ENCODE measurements around the gene NKX1-1. TPM values are rescaled to one million over a fixed set of nuclear protein-coding genes. Genes with fewer than 3 reads are reported as not detected.

The NKX1-1 gene
- total RNA-seq, 3 donors from 2014 or later = not detected

DNA sequence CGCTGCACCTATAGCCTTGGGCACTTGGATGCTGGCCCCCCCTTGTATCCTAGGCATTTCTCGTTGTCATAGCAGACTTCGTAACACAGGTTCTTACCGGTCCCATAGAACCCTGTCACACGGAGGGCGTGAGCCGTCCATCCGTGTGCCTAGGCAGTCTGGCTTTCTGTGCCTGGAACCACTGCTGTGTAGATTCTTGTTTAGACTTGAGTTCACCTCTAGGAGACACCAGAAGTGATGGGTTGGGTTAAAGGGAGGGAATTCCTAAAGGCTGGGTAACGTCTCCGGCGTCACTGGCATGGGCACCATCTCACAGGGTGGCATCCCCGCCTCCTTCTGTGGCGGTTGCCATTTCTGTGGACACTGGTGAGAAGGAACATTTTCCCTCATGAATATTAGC, 13.5 kb upstream of the NKX1-1 start:
- intact Hi-C loops (cut with DNase I; ENCODE audit: low total_unique reads) = no loop called here
- Histone ChIP-seq H3K4me1 (no peaks in the 10 kb centered on the region), H3K36me3 (no peaks in the 10 kb centered on the region), H3K27me3 (peaks cover 0 to 63% of the 10 kb centered on the region in 2 donors), H3K4me3 (no peak overlapping the region), H3K9me3 (peaks cover 0 to 3% of the 10 kb centered on the region in 2 donors), H3K27ac (no peak overlapping the region)
- TF ChIP-seq POLR2AphosphoS5 (IDR thresholded peaks at IDR 0.05) = no peak
- no peak for TF ChIP-seq POLR2A (IDR thresholded peaks at IDR 0.05)
- TF ChIP-seq, protein P1, sequence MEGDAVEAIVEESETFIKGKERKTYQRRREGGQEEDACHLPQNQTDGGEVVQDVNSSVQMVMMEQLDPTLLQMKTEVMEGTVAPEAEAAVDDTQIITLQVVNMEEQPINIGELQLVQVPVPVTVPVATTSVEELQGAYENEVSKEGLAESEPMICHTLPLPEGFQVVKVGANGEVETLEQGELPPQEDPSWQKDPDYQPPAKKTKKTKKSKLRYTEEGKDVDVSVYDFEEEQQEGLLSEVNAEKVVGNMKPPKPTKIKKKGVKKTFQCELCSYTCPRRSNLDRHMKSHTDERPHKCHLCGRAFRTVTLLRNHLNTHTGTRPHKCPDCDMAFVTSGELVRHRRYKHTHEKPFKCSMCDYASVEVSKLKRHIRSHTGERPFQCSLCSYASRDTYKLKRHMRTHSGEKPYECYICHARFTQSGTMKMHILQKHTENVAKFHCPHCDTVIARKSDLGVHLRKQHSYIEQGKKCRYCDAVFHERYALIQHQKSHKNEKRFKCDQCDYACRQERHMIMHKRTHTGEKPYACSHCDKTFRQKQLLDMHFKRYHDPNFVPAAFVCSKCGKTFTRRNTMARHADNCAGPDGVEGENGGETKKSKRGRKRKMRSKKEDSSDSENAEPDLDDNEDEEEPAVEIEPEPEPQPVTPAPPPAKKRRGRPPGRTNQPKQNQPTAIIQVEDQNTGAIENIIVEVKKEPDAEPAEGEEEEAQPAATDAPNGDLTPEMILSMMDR (IDR thresholded peaks at IDR 0.05) = no peak
- DNase-seq (ENCODE audit: low spot score in 2 of 2) = no peak

DNA sequence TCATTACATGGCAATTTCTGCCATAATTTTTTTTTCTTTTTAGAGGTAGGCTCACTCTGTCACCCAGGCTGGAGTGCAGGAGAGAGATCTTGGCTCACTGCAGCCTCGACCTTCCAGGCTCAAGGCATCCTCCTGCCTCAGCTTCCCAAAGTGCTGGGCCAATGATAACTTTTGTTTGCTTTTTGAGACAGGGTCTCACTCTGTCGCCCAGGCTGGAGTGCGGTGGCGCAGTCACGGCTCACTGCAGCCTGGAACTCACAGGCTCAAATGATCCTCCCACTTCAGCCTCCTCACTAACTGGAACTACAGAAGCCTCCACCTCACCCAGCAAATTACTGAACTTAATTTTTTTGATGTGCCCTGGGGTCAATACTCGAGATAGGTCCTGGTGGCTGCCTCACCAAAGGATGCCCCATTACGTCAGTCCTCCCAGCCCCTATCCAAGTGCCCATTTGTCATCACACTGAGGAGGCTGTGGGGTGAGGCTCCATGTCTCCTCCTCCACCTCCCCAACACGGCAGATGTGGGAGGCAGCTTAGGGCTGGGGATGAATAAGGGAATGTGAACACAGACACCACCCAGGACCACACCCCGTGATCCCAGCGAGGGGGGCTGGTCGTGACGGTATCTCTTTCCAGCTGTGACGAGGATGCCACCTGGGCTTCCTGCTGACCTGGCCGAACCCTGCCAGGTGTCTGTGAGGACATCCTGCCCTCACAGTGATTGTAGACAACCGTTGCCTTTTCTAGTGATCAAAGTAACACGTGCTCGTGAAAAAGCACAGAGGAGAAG, 12.4 kb upstream of the NKX1-1 start:
- intact Hi-C loops (cut with DNase I; ENCODE audit: low total_unique reads) = no loop called here
- no peak overlapping the region for H3K4me3 ChIP-seq
- peaks cover 0 to 69% of the 10 kb centered on the region in 2 donors for H3K27me3 ChIP-seq
- peak in 1 of 2 donors; percentile 37 for DNase-seq (ENCODE audit: low spot score in 2 of 2)
- peaks cover 0 to under 1% of the 10 kb centered on the region in 2 donors for H3K9me3 ChIP-seq
- H3K27ac ChIP-seq = no peak overlapping the region
- TF ChIP-seq, protein P1 (IDR thresholded peaks at IDR 0.05) = no peak
- no peak for TF ChIP-seq POLR2AphosphoS5 (IDR thresholded peaks at IDR 0.05)
- no peak for TF ChIP-seq POLR2A (IDR thresholded peaks at IDR 0.05)
- H3K36me3 ChIP-seq = no peaks in the 10 kb centered on the region
- H3K4me1 ChIP-seq = no peaks in the 10 kb centered on the region

DNA sequence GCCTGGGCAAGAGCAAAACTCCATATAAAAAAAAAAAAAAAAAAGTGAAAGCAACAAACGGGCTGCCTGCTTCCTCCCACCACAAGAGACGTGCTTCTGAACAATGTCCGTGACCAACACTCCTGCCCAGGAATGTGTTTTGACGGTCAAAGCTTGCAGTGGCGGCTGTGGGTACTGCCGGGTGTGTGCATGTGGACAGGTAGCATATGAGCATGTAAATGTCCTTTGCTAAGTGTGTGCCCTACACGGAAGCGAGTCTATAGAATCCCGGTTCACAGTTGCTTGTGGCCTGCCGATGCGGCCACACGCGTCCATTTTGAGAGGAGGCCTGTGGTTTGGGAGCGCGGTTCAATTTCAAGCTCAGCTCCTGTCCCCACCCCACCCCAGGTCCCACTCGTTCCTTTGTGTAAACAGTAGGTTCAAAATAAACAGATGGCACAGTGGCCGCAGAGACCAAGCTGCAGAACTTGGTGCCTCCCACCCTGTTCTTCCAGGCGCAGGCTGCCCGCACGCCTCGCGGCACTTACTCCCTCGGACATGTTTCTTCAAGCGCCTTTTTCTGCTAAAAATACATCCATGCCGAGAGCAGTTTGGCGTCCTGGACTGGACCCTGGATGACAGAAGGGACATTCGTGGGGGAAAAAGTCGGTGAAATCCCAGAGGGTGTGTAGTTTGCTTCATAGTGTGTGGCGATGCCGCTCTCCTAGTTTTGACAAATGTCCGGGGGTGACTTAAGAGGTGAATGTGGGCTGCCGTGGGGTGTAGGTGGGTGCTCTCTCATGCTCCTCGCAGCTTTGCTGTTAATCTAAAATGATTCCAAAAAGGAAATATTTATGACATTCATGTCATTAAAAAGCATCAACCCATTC, 11.5 kb upstream of the NKX1-1 start:
- Histone ChIP-seq H3K27me3 (peaks cover 0 to 77% of the 10 kb centered on the region in 2 donors), H3K4me1 (no peaks in the 10 kb centered on the region), H3K36me3 (no peaks in the 10 kb centered on the region), H3K27ac (no peak overlapping the region), H3K9me3 (no peaks in the 10 kb centered on the region), H3K4me3 (no peak overlapping the region)
- intact Hi-C loops (cut with DNase I; ENCODE audit: low total_unique reads) = no loop called here
- TF ChIP-seq, protein P1 (IDR thresholded peaks at IDR 0.05) = no peak
- no peak for TF ChIP-seq POLR2A (IDR thresholded peaks at IDR 0.05)
- no peak for TF ChIP-seq POLR2AphosphoS5 (IDR thresholded peaks at IDR 0.05)
- peak in 1 of 2 donors; percentile 40 for DNase-seq (ENCODE audit: low spot score in 2 of 2)

DNA sequence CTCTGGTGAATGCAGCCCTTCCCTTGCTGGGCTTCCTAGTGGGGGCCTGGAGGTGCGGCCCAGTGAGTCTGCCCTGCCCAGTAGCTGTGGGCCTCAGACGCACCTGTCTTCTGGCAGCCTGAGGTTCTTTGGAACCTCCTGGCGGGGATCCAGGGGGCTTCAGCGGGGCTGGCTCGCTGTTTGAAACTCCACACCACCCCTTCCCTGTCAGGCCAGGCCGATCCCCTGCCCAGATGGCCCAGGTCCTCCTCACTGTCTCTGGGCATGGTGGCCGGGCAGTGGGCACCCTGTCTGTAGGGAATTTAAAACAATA, 10.7 kb upstream of the NKX1-1 start:
- Histone ChIP-seq H3K27ac (no peak overlapping the region), H3K36me3 (no peaks in the 10 kb centered on the region), H3K4me3 (no peak overlapping the region), H3K9me3 (no peaks in the 10 kb centered on the region), H3K27me3 (peaks cover 0 to 77% of the 10 kb centered on the region in 2 donors), H3K4me1 (no peaks in the 10 kb centered on the region)
- intact Hi-C loops (cut with DNase I; ENCODE audit: low total_unique reads) = no loop called here
- peak in 1 of 2 donors; percentile 34 for DNase-seq (ENCODE audit: low spot score in 2 of 2)
- TF ChIP-seq POLR2AphosphoS5 (IDR thresholded peaks at IDR 0.05) = no peak
- TF ChIP-seq, protein P1 (IDR thresholded peaks at IDR 0.05) = no peak
- TF ChIP-seq POLR2A (IDR thresholded peaks at IDR 0.05) = no peak
